ENCODE data around the gene PAWR. TPM values are rescaled to one million over a fixed set of nuclear protein-coding genes. Genes with fewer than 3 reads are reported as not detected.

PAWR gene
- total RNA-seq, 1 donor from 2014 or later: 127 TPM

DNA sequence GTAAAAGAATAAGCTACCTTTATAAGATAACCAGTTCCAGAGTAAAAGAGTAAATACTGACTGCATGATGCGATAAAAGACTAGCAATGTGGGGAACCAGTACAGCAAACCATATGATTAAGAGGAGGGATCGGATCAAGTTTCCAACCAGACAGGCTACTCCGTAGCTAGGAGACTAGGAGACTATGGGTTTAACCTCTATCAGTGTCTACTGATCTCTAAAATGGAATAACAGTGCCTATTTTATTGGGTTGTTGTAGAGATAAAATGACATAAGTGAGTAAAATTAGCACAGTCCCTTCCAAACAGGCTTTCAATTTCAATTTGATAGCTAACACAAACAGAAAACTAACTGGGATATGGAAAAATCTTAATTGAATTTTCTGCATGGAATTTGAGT lies 76.0 kb downstream of the PAWR start:
- Mint-ChIP-seq H3K4me1 (ENCODE audit: low read depth) (peaks cover 41% of the 10 kb centered on the region), H3K36me3 (ENCODE audit: low read depth) (peaks cover 6% of the 10 kb centered on the region), H3K27me3 (ENCODE audit: low read depth) (no peaks in the 10 kb centered on the region), H3K9me3 (ENCODE audit: low read depth) (no peaks in the 10 kb centered on the region), H3K27ac (ENCODE audit: unreplicated experiment) (no peak overlapping the region), H3K4me3 (ENCODE audit: unreplicated experiment) (no peak overlapping the region)
- no peak for DNase-seq (ENCODE audit: low spot score)
- TF ChIP-seq, protein P1, sequence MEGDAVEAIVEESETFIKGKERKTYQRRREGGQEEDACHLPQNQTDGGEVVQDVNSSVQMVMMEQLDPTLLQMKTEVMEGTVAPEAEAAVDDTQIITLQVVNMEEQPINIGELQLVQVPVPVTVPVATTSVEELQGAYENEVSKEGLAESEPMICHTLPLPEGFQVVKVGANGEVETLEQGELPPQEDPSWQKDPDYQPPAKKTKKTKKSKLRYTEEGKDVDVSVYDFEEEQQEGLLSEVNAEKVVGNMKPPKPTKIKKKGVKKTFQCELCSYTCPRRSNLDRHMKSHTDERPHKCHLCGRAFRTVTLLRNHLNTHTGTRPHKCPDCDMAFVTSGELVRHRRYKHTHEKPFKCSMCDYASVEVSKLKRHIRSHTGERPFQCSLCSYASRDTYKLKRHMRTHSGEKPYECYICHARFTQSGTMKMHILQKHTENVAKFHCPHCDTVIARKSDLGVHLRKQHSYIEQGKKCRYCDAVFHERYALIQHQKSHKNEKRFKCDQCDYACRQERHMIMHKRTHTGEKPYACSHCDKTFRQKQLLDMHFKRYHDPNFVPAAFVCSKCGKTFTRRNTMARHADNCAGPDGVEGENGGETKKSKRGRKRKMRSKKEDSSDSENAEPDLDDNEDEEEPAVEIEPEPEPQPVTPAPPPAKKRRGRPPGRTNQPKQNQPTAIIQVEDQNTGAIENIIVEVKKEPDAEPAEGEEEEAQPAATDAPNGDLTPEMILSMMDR (IDR thresholded peaks at IDR 0.05): no peak

DNA sequence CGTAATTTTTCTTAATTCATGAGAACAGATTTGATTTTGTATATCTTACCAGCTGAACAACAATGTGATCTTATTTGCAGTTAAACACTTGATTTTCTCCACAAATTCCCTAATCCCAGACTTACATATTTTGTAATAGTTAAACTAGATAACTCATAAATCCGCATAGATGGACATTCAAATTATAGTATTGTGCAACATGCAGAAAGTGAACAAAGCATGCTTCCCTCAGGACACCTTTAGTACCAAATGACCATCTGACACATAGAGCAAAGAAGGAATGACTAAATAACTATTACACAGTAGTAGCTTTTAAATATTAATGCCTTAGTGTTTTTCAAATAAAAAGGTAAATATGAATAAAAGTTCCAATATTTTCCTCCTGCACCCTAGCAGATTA lies 88.9 kb downstream of the PAWR start:
- no peak for DNase-seq (ENCODE audit: low spot score)
- Mint-ChIP-seq H3K4me3 (ENCODE audit: unreplicated experiment) (no peak overlapping the region), H3K4me1 (ENCODE audit: low read depth) (peaks cover 19% of the 10 kb centered on the region), H3K27ac (ENCODE audit: unreplicated experiment) (no peak overlapping the region), H3K36me3 (ENCODE audit: low read depth) (peaks cover 4% of the 10 kb centered on the region), H3K27me3 (ENCODE audit: low read depth) (no peaks in the 10 kb centered on the region), H3K9me3 (ENCODE audit: low read depth) (no peaks in the 10 kb centered on the region)
- TF ChIP-seq, protein P1 (IDR thresholded peaks at IDR 0.05): no peak

DNA sequence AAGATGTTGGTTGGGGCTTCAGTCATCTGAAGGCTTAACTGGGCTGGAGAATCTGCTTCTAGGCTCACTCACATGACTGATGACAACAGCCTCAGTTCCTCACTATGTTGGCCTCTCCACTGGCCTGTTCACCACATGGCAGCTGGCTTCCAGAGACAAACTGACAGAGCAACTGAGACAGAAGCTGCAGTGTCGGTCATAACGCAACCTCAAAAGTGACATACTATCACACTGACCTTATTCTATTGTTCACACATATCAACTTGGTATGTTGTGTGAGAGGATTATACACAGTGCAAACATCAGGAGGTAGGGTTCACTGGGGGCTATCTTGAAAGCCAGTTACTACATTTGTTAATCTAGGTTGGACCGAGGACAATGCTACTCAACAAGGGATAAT lies 92.9 kb downstream of the PAWR start:
- Mint-ChIP-seq H3K4me1 (ENCODE audit: low read depth) (peaks cover 10% of the 10 kb centered on the region), H3K27ac (ENCODE audit: unreplicated experiment) (no peak overlapping the region), H3K4me3 (ENCODE audit: unreplicated experiment) (no peak overlapping the region), H3K9me3 (ENCODE audit: low read depth) (no peaks in the 10 kb centered on the region), H3K36me3 (ENCODE audit: low read depth) (peaks cover 4% of the 10 kb centered on the region), H3K27me3 (ENCODE audit: low read depth) (no peaks in the 10 kb centered on the region)
- TF ChIP-seq, protein P1 (IDR thresholded peaks at IDR 0.05): no peak
- no peak for DNase-seq (ENCODE audit: low spot score)

DNA sequence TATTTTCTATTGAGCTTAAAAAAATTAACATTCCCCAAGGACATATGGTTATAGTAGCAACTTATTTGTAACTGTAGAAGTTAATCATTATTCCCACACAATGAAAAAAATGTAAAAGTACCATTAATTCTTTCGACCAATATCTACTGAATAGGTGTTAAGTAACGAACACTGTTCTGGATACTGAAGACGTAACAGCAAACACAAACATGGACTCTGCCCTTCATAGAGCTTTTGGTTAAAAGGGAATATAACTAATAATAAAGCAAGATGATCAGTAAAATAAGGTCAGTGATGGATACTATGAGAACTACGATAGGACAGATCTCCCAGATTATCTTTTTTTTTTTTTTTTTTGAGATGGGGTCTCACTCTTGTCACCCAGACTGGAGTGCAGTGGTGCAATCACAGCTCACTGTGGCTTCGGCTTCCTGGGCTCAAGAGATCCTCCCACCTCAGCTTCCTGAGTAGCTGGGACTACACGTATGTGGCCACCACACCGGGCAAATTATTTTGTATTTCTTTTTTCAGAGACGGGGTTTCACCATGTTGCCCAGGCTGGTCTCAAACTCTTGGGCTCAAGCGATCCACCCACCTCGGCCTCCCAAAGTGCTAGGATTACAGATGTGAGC lies 93.9 kb downstream of the PAWR start:
- no peaks in the 10 kb centered on the region for H3K27me3 Mint-ChIP-seq (ENCODE audit: low read depth)
- no peak overlapping the region for H3K4me3 Mint-ChIP-seq (ENCODE audit: unreplicated experiment)
- H3K36me3 Mint-ChIP-seq (ENCODE audit: low read depth): peaks cover 3% of the 10 kb centered on the region
- no peak for DNase-seq (ENCODE audit: low spot score)
- peaks cover 10% of the 10 kb centered on the region for H3K4me1 Mint-ChIP-seq (ENCODE audit: low read depth)
- no peaks in the 10 kb centered on the region for H3K9me3 Mint-ChIP-seq (ENCODE audit: low read depth)
- TF ChIP-seq, protein P1 (IDR thresholded peaks at IDR 0.05): no peak
- H3K27ac Mint-ChIP-seq (ENCODE audit: unreplicated experiment): no peak overlapping the region

DNA sequence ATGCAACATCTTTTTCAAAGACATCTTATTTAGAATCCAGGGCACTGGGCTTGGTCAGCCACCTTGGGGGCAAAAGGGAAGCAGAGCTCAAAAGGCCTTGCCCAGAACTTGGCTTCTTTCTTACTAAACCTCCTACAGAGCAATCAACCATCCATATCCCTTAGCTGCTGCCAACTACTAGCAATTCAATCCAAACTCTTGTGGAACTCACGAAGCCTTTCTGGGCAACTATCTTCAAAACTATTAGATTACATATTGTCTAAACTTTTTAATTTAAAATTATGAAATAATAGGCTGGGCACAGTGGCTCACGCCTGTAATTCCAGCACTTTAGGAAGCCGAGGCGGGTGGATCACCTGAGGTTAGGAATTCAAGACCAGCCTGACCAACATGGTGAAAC lies 95.5 kb downstream of the PAWR start:
- H3K36me3 Mint-ChIP-seq (ENCODE audit: low read depth): peaks cover 3% of the 10 kb centered on the region
- TF ChIP-seq, protein P1 (IDR thresholded peaks at IDR 0.05): no peak
- H3K27me3 Mint-ChIP-seq (ENCODE audit: low read depth): no peaks in the 10 kb centered on the region
- H3K9me3 Mint-ChIP-seq (ENCODE audit: low read depth): no peaks in the 10 kb centered on the region
- no peak overlapping the region for H3K4me3 Mint-ChIP-seq (ENCODE audit: unreplicated experiment)
- no peak for DNase-seq (ENCODE audit: low spot score)
- peaks cover 10% of the 10 kb centered on the region for H3K4me1 Mint-ChIP-seq (ENCODE audit: low read depth)
- no peak overlapping the region for H3K27ac Mint-ChIP-seq (ENCODE audit: unreplicated experiment)

Measured in chondrocyte (in vitro differentiated cells).